IMR-90 (cell line): ENCODE measurements around the gene CAPN8. TPM values are rescaled to one million over a fixed set of nuclear protein-coding genes. Genes with fewer than 3 reads are reported as not detected.

Experiments used
- ATAC-seq: fragments of 200-7000 bp; cut with Tn5 transposase; 2 replicates; pipeline ENCODE4 v1.9.1; 2020; ENCODE audit warnings: low read depth, mild to moderate bottlenecking, moderate library complexity
- BruUV-seq: library from RNA; stranded (reverse); fragments of 400-500 nt; replicated peaks from 2 replicates; lab custom pipeline; 2021; lab: Mats Ljungman, UMichigan
- CTCF ChIA-PET: fragments of 300-600 bp; formaldehyde crosslinking; extraction: SDS; loops from one replicate; lab custom pipeline; 2021; ENCODE audit warnings: antibody characterized with exemption; lab: Yijun Ruan, JAX
- POLR2A ChIA-PET: fragments of 300-600 bp; sonication (Branson Sonifier 250); formaldehyde crosslinking; loops from one replicate; lab custom pipeline; 2022; ENCODE audit warnings: antibody characterized with exemption; ENCODE audit not compliant: unreplicated experiment; lab: Charles Lee
- DNase-seq: peaks from one replicate; pipeline ENCODE4 v3.0.0; 2013
- H2AFZ ChIP-seq: replicated peaks from 2 replicates; pipeline ENCODE3; 2013; ENCODE audit warnings: low read length, mild to moderate bottlenecking; ENCODE audit not compliant: poor library complexity
- H2AK5ac ChIP-seq: 2 replicates; pipeline ENCODE4 v1.6.1; 2013; ENCODE audit warnings: low read depth, low read length, inconsistent platforms
- H2AK9ac ChIP-seq: replicated peaks from 2 replicates; pipeline ENCODE3; 2013; ENCODE audit warnings: mild to moderate bottlenecking, low read depth, low read length, moderate library complexity; ENCODE audit not compliant: poor library complexity
- H2BK120ac ChIP-seq: 2 replicates; pipeline ENCODE4 v1.6.1; 2013; ENCODE audit warnings: low read depth, low read length, inconsistent platforms
- H2BK15ac ChIP-seq: 3 replicates; pipeline ENCODE4 v1.6.1; 2013; ENCODE audit warnings: low read depth, low read length, inconsistent platforms
- H2BK20ac ChIP-seq: 2 replicates; pipeline ENCODE4 v1.6.1; 2013; ENCODE audit warnings: low read depth, mild to moderate bottlenecking, inconsistent platforms, low read length, moderate library complexity
- H2BK5ac ChIP-seq: 2 replicates; pipeline ENCODE4 v1.6.1; 2013; ENCODE audit warnings: mild to moderate bottlenecking, low read depth, low read length, inconsistent platforms; ENCODE audit not compliant: poor library complexity, severe bottlenecking
- H3K14ac ChIP-seq: replicated peaks from 2 replicates; pipeline ENCODE4 v1.6.1; 2013; ENCODE audit warnings: low read depth, low read length, inconsistent platforms
- H3K18ac ChIP-seq: 2 replicates; pipeline ENCODE4 v1.6.1; 2013; ENCODE audit warnings: low read depth, low read length, control low read depth
- H3K23ac ChIP-seq: 2 replicates; pipeline ENCODE4 v1.6.1; 2013; ENCODE audit warnings: low read depth, low read length, inconsistent platforms
- H3K27ac ChIP-seq: 2 replicates; pipeline ENCODE4 v1.5.1; 2013; ENCODE audit warnings: mild to moderate bottlenecking, control low read depth, low read length; ENCODE audit not compliant: insufficient read depth
- H3K27me3 ChIP-seq: 2 replicates; pipeline ENCODE4 v1.6.1; 2013; ENCODE audit warnings: low read length; ENCODE audit not compliant: control insufficient read depth, insufficient read depth
- H3K36me3 ChIP-seq: 2 replicates; pipeline ENCODE4 v1.6.1; 2013; ENCODE audit warnings: low read length, mixed read lengths; ENCODE audit not compliant: control insufficient read depth, insufficient read depth
- H3K4ac ChIP-seq: 2 replicates; pipeline ENCODE4 v1.6.1; 2013; ENCODE audit warnings: low read depth, low read length, inconsistent platforms
- H3K4me1 ChIP-seq: 2 replicates; pipeline ENCODE4 v1.6.1; 2013; ENCODE audit warnings: low read length, mixed read lengths; ENCODE audit not compliant: control insufficient read depth, insufficient read depth
- H3K4me2 ChIP-seq: 2 replicates; pipeline ENCODE4 v1.6.1; 2013; ENCODE audit warnings: low read depth, mild to moderate bottlenecking, control low read depth, low read length, moderate library complexity
- H3K4me3 ChIP-seq: 2 replicates; pipeline ENCODE4 v1.5.1; 2013; ENCODE audit warnings: low read depth, mild to moderate bottlenecking, control low read depth, low read length, moderate library complexity; ENCODE audit not compliant: insufficient read depth
- H3K56ac ChIP-seq: 2 replicates; pipeline ENCODE4 v1.6.1; 2013; ENCODE audit warnings: low read length, inconsistent platforms; ENCODE audit not compliant: insufficient read depth; ENCODE audit errors: extremely low read depth
- H3K79me1 ChIP-seq, 2 experiments: 2 replicates each; pipeline ENCODE4 v1.6.1; 2013; ENCODE audit warnings: low read length in 2 of 2, inconsistent platforms in 1 of 2, low read depth in 1 of 2
- H3K9ac ChIP-seq: 2 replicates; pipeline ENCODE4 v1.6.1; 2013; ENCODE audit warnings: low read depth, low read length, control low read depth
- H3K9me1 ChIP-seq: 2 replicates; pipeline ENCODE4 v1.6.1; 2013; ENCODE audit warnings: low read length, inconsistent platforms; ENCODE audit not compliant: insufficient read depth
- H3K9me3 ChIP-seq: 2 replicates; pipeline ENCODE4 v1.6.1; 2013; ENCODE audit warnings: low read length; ENCODE audit not compliant: control insufficient read depth, insufficient read depth
- H4K20me1 ChIP-seq: 2 replicates; pipeline ENCODE4 v1.6.1; 2013; ENCODE audit warnings: low read length, inconsistent platforms; ENCODE audit not compliant: insufficient read depth
- H4K5ac ChIP-seq: 2 replicates; pipeline ENCODE4 v1.6.1; 2013; ENCODE audit warnings: mild to moderate bottlenecking, low read depth, low read length, control low read depth
- H4K8ac ChIP-seq, 2 experiments: 2 replicates each; pipeline ENCODE4 v1.6.1; 2013; ENCODE audit warnings: low read depth in 2 of 2, low read length in 2 of 2, control low read depth in 1 of 2, inconsistent platforms in 1 of 2
- H4K91ac ChIP-seq: 2 replicates; pipeline ENCODE4 v1.6.1; 2013; ENCODE audit warnings: low read depth, low read length, inconsistent platforms; ENCODE audit not compliant: insufficient read depth
- CEBPB ChIP-seq: IDR thresholded peaks from 2 replicates; pipeline ENCODE4 v1.6.1; 2012; ENCODE audit warnings: low read depth, low read length, improper control_type of control experiment
- CTCF ChIP-seq: conservative IDR thresholded peaks from 2 replicates; pipeline ENCODE4 v1.5.1; 2012; ENCODE audit warnings: mild to moderate bottlenecking, low read depth, low read length, improper control_type of control experiment
- SMC3 ChIP-seq: fragments of 150-350 bp; IDR thresholded peaks from 2 replicates; pipeline ENCODE4 v1.6.1; 2016; ENCODE audit warnings: low read depth, mild to moderate bottlenecking, antibody characterized with exemption, low read length, moderate library complexity
- WGBS, 2 experiments: methylation state at CpG; one replicate each; pipeline versions ENCODE4 v1.1.5 to v1.1.7; 2013; ENCODE audit warnings: missing lambda C conversion rate in 2 of 2; ENCODE audit not compliant: insufficient read length in 1 of 2; ENCODE audit errors: extremely low coverage in 2 of 2; 5-methylcytosine and 5-hydroxymethylcytosine counted together
- dilution Hi-C: fragments of 300-500 bp; cut with HindIII; formaldehyde crosslinking; loops from one replicate; pipeline ENCODE4 v1.14.3; 2018; ENCODE audit warnings: low sequenced_read_pairs; ENCODE audit not compliant: unreplicated experiment
- in situ Hi-C: fragments of 300-500 bp; cut with MboI; formaldehyde crosslinking; loops from 3 replicates; pipeline ENCODE4 v1.14.3; 2019; ENCODE audit warnings: low sequenced_read_pairs, inconsistent platforms, mixed read lengths
- intact Hi-C: fragments of 100-400 bp; cut with micrococcal nuclease; formaldehyde crosslinking; loops from 2 replicates; pipeline ENCODE4 v1.10.0; 2022
- polyA plus RNA-seq, 3 experiments: library from polyadenylated mRNA; depleted of rRNA; stranded (reverse); fragments of >200 nt; gene quantifications; 2 replicates each; pipeline ENCODE4 v1.2.3, GENCODE V29; 2012; ENCODE audit warnings: low replicate concordance in 1 of 3
- total RNA-seq: library from RNA; depleted of rRNA; stranded (reverse); fragments of >200 nt; gene quantifications from 2 replicates; pipeline ENCODE4 v1.2.3, GENCODE V29; 2012

CAPN8 gene
- total and polyA plus RNA-seq, 2 of the 4 experiments (the other 2 are of a cell fraction) = not detected

GRCh38 chr1:223496883-223497282, 168.6 kb downstream of the CAPN8 start (continued):
- no peak for TF ChIP-seq CTCF

- no peak overlapping the region for H3K14ac ChIP-seq
- no peaks in the 10 kb centered on the region for H3K9me1 ChIP-seq
- in situ Hi-C loops (no loop called here), dilution Hi-C loops (no loop called here), intact Hi-C loops (no loop called here)
- no peak for DNase-seq
- H2BK5ac ChIP-seq = no peak overlapping the region
- H4K91ac ChIP-seq = no peak overlapping the region
- no peaks in the 10 kb centered on the region for H3K79me1 ChIP-seq
- POLR2A ChIA-PET = no interaction called here
- H2BK20ac ChIP-seq = no peak overlapping the region
- no peak overlapping the region for H3K27ac ChIP-seq
- no peaks in the 10 kb centered on the region for H3K4me1 ChIP-seq
- H3K4ac ChIP-seq = no peak overlapping the region
- H4K8ac ChIP-seq = no peak overlapping the region
- no peak overlapping the region for H2BK120ac ChIP-seq
- CTCF ChIA-PET = no interaction called here
- H4K20me1 ChIP-seq = no peaks in the 10 kb centered on the region
- 87% methylated on average over 6 of the region's 11 CpGs; no CpG with 5 or more reads in 1 of the 2 experiments for WGBS, 2 experiments
- H3K9me3 ChIP-seq = no peaks in the 10 kb centered on the region
- H2BK15ac ChIP-seq = no peak overlapping the region
- no peak overlapping the region for H4K5ac ChIP-seq
- no peak for ATAC-seq
- BruUV-seq = no TSS peak
- H3K18ac ChIP-seq = no peak overlapping the region
- H3K36me3 ChIP-seq = no peaks in the 10 kb centered on the region
- H3K4me3 ChIP-seq = no peak overlapping the region
- H2AFZ ChIP-seq = no peak overlapping the region
- TF ChIP-seq CTCF (no peak), SMC3 (no peak), CEBPB (no peak)
- H3K4me2 ChIP-seq = no peak overlapping the region
- peaks cover 1% of the 10 kb centered on the region for H3K27me3 ChIP-seq
- H2AK9ac ChIP-seq = peak overlapping the region; percentile 5
- no peak overlapping the region for H3K23ac ChIP-seq
- no peak overlapping the region for H3K56ac ChIP-seq
- no peak overlapping the region for H2AK5ac ChIP-seq
- no peak overlapping the region for H3K9ac ChIP-seq
Observed at GRCh38 chr1:223494926-223495645, 170.4 kb downstream of the CAPN8 start.
